Stimulated activated CD8-positive, alpha-beta memory T cell treated with anti-CD3 and anti-CD28 coated beads, Interleukin-12 subunit alpha, Interleukin-12 subunit beta, amount 100 ng/mL, for 1 hour (primary cell): ENCODE data around the gene ATXN1.

Experiments used
- DNase-seq: peaks from one replicate; pipeline ENCODE4 v3.0.0-alpha.2; 2020; ENCODE audit warnings: low read depth

The ATXN1 gene

GRCh38 chr6:16437095-16437494 is 324.2 kb downstream of the ATXN1 start:
- no peak for DNase-seq

- DNase-seq, result no peak
These were observed 324.7 kb downstream of the ATXN1 start for GRCh38 chr6:16436550-16436949.

GRCh38 chr6:16434885-16435284 is 326.4 kb downstream of the ATXN1 start:
- DNase-seq, result no peak

GRCh38 chr6:16433338-16433890 is 327.8 kb downstream of the ATXN1 start:
- no peak for DNase-seq

- DNase-seq, result no peak
These were observed 328.9 kb downstream of the ATXN1 start for GRCh38 chr6:16432075-16433032.

- no peak for DNase-seq
These were observed 330.2 kb downstream of the ATXN1 start for GRCh38 chr6:16431106-16431505.

- no peak for DNase-seq
These were observed 330.7 kb downstream of the ATXN1 start for GRCh38 chr6:16430391-16431089.

GRCh38 chr6:16429669-16430068 is 331.6 kb downstream of the ATXN1 start:
- DNase-seq, result no peak

- no peak for DNase-seq
These were observed 334.1 kb downstream of the ATXN1 start for GRCh38 chr6:16427124-16427523.

- no peak for DNase-seq
These were observed 335.2 kb downstream of the ATXN1 start for GRCh38 chr6:16425881-16426615.

- DNase-seq, result no peak
These were observed 339.7 kb downstream of the ATXN1 start for GRCh38 chr6:16421462-16421960.

GRCh38 chr6:16420715-16421461 is 340.4 kb downstream of the ATXN1 start:
- no peak for DNase-seq

GRCh38 chr6:16420337-16420714 is 340.9 kb downstream of the ATXN1 start:
- DNase-seq, result no peak

GRCh38 chr6:16419636-16420336 is 341.5 kb downstream of the ATXN1 start:
- DNase-seq, result no peak

- no peak for DNase-seq
These were observed 343.1 kb downstream of the ATXN1 start for GRCh38 chr6:16418151-16418550.

GRCh38 chr6:16415677-16416076 is 345.6 kb downstream of the ATXN1 start:
- DNase-seq, result no peak

- no peak for DNase-seq
These were observed 347.1 kb downstream of the ATXN1 start for GRCh38 chr6:16414205-16414604.

GRCh38 chr6:16413399-16413798 is 347.9 kb downstream of the ATXN1 start:
- DNase-seq, result no peak

GRCh38 chr6:16412982-16413381 is 348.3 kb downstream of the ATXN1 start:
- DNase-seq, result no peak

- DNase-seq, result no peak
These were observed 349.1 kb downstream of the ATXN1 start for GRCh38 chr6:16412171-16412570.
